GM18907 (cell line): ENCODE measurements around the gene DIP2C.
"Not testable (repeated sequence)": the region's sequence is repeated elsewhere in the genome, so short reads cannot be mapped to it uniquely, and the experiment has no call there.

Source experiments
- ATAC-seq: cut with Tn5 transposase; IDR thresholded peaks from one replicate; pipeline ENCODE4 v1.9.1; 2021; ENCODE audit warnings: mild to moderate bottlenecking, moderate library complexity; ENCODE audit not compliant: unreplicated experiment

The DIP2C gene

DNA sequence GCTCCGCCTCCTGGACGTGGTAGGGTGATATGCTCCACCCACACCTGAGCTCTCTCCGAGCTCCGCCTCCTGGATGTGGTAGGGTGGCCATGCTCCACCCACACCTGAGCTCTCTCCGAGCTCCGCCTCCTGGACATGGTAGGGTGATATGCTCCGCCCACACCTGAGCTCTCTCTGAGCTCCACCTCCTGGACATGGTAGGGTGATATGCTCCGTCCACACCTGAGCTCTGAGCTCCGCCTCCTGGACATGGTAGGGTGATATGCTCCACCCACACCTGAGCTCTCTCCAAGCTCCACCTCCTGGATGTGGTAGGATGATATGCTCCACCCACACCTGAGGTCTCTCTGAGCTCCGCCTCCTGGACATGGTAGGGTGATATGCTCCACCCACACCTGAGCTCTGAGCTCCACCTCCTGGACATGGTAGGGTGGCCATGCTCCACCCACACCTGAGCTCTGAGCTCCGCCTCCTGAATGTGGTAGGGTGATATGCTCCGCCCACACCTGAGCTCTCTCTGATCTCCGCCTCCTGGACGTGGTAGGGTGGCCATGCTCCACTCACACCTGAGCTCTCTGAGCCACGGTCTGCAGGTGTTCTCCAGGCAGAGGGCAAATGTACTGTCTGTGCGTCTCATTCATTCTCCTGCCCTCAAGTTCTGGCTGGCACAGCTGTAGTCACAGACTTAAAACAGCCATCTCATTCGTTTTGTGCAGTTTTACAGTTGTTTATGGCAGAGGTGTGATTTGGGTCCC is 252.4 kb downstream of the DIP2C start:
- no peak for ATAC-seq

DNA sequence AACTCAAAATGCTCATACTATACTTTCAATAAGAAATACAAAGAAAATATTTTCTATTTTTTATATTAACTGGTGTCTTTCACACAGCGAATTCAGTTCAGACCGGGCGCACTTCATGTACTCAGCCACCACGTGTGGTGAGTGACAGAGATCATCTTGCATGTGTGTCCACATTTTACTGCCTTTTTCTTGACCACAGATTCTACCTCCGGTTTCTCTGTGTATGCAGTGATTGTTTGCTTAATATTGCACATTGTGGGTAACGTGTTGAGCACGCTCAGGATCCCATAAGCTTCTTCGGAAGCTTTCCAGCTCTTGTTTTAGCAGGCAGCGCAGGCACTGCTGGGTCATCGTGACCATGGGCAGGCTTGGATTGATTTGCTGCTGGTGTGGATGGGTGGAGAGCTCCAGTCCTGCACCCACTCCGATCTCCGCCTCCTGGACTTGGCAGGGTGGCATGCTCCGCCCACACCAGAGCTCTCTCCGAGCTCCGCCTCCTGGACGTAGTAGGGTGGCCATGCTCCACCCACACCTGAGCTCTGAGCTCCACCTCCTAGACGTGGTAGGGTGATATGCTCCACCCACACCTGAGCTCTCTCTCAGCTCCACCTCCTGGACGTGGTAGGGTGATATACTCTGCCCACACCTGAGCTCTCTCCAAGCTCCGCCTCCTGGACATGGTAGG is 253.3 kb downstream of the DIP2C start:
- ATAC-seq: no peak

DNA sequence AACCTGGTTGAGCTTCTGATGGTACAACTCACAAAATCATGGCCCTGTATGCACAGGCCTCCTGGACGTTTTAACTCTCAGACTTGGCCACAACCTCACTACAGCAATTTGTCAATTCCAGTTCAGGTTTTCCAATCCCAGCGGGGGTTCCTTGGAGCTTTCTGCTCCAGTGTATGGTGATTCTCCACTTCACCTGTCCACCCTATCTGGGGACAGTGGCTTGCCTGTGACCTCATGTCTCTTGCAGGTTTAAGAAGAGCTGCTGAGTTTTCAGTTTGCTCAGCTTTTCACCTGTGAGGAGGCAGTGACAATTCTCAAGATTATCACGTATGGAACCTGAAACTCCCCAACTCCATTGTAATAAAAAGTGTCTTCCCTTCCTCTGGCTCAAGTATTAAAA is 254.1 kb downstream of the DIP2C start:
- no peak for ATAC-seq

DNA sequence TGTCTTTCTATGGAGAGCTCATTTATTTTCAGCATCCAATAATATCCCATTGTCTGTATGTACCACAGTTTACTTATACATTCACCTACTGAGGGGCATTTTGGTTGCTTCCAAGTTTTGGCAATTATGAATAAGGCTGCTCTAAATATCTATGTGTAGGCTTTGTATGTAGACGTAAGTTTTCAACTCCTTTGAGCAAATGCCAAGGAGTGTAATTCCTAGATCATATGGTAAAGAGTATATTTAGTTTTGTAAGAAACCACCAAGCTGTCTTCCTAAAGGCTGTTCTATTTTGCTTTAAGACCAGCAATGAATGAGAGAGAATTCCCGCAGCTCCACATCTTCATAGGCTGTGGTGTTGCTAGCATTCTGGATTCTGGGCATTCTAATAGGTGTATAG is 259.8 kb downstream of the DIP2C start:
- ATAC-seq: no peak

DNA sequence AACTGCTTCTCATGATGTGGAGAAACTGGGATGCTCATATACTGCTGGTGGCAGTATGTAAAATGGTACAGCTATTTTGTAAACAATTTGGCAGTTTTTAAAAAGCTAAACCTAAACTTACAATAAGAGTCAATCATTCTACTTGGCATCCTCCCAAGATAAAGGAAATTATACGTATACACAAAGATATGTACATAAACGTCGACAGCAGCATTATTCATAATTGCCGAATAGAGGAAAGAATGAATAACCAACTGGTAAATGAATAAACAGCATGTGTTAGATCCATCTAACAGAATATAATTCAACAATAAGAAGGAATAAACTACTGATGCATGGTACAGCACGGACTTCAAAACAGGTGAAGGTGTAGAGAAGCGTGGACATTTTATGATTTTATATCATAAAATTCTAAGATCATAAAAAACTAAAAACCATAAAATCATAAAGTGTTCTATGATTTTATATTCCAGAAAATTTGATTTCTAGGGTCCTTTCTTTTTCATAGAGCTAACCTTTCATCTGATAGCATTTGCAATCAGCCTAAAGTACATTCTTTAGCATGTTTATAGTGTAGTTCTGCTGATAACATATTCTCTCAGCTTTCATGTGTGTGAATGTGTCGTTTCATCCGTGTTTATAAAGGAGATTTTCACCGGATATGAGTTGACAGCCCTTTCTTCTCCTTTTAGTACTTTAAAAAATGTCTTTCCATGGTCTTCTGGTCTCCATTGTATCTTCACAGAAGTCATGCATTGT is 261.5 kb downstream of the DIP2C start:
- no peak for ATAC-seq

DNA sequence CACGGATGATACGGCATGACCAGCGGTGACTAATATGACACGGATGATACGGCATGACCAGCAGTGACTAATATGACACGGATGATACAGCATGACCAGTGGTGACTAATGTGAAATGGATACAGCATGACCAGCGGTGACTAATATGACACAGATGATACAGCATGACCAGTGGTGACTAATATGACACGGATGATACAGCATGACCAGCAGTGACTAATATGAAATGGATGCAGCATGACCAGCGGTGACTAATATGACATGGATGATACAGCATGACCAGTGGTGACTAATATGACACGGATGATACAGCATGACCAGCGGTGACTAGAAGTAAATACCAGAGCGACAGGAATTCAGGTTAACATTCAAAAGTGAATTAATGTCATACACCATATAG is 264.1 kb downstream of the DIP2C start:
- not testable (repeated sequence) for ATAC-seq

DNA sequence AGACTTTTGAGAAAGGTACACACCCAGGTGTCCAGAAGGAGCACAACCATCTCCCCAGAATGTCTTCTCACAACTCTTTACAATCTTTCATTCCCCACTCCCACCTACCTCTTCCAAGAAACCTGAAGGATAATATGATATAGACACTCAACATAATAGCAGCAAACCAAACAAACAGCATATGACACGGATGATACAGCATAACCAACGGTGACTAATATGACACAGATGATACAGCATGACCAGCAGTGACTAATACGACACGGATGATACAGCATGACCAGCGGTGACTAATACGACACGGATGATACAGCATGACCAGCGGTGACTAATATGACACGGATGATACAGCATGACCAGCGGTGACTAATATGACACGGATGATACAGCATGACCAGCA is 264.7 kb downstream of the DIP2C start:
- not testable (repeated sequence) for ATAC-seq

DNA sequence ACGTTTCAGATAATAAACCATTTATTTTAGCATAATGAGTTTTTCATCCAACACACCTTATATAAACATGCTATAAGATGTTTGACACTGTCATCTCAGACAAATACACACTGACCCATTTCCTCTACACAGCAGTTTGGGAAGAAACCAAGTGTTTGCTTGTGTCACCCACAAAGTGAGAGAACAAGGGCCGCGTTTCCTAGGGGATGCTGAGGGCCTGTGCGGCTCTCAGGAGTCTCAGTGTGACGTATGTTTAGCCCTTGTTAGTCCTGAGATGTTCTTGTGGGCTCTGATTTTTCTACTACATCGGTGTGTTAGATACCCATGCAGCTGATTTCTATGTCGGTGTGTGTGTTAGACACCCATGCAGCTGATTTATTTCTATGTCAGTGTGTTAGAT is 266.3 kb downstream of the DIP2C start:
- ATAC-seq: no peak

DNA sequence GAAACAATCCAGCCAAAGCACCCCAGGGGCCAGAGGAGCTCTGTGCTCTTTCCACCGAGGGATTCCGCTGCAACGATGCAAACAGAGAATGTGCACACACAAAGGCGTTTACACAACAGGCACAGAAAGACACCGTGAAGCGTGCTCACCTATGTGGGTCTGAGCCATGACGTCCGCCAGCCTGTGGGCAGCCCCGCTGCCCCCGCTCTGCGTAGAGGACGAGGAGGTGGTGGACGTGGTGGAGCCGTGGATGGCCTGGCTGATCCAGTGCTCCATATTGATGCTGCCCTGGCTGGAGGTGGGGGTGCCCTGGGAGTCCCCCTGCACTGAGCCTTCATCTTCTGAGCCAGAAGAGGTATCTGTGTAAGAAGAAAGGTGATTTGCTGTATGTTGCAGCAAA is 266.8 kb downstream of the DIP2C start:
- no peak for ATAC-seq

DNA sequence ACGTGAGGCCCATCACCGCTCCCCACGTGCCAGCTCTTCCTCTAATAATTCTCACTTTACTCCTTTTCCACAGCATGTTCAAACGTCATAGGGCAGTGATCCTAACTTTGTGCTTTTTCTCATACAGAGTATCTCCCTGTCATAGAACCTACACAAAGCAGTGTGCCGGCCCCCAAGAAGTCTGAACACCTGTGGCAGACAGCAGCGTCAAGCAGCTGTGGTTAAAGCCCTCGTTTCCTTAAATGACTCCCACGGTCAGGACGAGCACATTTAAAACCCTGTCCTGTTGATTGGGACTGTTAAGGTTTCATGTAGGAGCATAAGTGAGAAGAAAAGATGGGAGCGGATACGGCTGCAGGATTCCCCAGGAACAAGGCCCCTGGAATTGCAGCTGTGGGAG is 267.2 kb downstream of the DIP2C start:
- ATAC-seq: no peak

DNA sequence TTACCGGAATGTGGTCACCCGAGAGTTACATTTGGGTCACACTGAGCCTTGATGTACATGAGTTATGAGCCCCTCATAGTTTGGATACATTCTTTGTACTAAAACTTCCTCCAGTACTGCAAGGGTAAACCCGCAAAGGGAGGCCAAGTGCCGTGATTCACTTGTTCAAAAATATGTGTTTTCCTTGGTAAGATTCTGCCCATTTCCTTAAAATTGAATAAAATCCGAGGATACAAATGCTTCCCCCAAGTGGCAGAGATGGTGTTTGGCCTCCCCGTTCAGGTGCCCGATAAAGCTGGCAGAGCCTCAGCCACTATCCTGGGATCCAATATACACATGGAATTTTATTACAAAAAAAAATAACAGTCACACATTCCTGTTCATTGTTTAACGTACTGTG is 268.3 kb downstream of the DIP2C start:
- no peak for ATAC-seq

DNA sequence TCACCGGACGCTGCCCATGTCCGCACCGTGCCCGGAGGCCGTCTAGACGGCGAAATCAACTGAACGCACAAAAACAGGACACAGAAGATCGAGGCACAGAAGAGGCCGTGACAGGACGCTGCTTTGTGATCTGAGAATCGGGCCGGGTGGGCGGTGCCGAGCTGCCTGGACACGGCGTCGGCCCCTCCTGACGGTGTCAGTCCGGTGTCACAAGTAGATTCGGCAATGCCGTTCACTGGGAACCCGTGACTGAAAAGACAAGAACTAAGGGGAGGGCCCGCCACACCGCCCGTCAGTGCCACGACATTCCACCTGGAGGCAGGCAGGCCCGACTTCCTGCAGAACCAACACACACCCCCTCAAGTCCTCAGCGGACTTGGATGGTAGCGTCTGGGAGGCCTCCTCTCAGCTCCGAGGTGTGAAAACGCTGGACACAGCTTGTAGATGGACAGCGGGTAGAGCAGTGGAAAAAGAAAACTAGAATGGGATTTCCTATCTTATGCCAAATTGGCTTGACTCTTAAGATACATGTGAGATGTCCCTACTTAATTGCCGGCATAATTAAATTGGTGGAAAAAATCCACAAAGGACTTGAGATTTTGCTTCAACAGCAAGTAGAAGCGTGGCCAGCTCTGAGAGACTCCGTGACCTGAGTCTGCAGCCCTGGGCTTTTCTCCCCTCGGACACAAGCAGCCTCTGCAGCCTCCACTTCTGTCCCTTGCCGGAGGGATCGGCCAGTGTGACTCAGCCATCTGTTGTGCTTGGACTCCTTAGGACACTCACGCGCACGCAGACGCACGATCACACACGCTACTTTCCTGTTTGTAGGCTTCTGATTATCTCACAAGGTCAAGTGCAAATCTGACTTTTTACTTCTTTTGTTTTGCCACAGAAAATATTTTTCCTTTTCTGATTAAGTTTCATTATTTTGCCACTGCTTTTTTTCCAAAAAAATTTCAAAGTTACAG is 269.0 kb downstream of the DIP2C start:
- ATAC-seq: no peak

DNA sequence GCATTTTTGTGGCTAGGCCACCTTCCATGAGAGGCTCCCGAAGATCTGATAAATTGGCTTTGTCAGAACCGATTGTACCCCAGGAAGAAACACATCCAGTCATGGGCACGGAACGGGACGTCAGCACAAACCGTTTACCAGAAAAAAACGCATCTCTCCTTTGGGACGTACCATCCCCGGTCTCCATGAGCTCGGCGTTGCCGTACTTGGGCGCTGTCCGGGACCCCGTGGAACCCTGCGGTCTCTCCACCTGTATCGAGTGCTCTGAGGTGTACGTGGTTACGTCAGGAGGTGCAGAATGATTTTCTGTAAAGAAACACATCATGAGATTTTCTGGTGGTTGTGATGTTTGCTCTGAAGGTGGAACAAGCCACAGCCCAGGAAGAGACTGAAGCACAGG is 270.6 kb downstream of the DIP2C start:
- no peak for ATAC-seq

DNA sequence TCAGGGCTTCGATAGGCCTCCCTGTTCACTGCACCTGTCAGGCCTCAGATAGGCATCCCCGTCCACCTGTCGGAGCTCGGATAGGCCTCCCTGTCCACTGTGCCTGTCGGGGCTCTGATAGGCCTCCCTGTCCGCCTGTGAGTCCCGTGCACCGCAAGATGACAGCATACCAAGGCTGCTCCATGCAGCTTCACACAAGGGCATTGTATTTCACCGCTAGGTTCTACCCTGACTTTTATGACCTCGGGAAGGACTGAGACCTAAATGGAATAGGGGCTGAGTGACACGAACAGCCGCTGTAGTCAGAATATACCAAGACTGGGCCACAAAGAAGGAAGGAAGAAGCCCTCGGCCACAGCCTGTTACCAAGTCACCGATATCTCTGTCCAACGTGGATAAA is 271.2 kb downstream of the DIP2C start:
- ATAC-seq: no peak

DNA sequence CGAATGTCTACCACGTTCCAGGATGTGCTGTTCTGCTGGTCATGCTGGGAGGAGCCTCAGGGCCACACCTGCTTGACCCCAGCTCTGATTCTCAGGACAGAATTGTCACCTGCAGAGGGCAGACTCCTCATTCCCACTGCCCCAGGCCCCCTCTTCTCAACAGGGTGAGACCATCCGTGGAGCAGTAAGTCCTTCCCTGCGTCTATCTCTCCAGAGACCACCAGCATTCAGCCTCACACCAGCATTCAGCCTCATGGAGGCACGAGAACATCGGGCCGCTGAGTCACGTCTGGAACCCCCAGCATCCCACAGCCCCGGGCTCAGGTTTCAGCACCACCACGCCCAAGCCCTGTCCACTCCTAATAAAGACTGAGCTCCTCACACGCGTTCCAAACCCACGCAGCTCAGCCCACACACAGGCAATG is 273.4 kb downstream of the DIP2C start:
- ATAC-seq: no peak

DNA sequence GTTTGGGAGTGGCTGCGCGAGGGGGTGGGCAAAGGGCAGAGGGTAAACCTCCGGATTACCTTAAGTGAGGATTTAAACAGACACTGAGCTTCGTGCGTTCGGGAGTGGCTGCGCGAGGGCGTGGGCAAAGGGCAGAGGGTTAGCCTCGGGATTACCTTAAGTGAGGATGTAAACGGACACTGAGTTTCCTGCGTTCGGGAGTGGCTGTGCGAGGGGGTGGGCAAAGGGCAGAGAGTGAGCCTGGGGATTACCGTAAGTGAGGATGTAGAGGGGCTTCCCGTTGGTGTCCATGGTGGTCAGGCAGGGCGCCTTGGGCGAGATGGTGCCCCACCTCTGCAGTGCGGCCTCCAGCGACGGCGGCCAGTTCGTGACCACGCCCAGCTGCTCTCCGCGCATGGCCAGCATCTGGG is 275.8 kb downstream of the DIP2C start:
- no peak for ATAC-seq

DNA sequence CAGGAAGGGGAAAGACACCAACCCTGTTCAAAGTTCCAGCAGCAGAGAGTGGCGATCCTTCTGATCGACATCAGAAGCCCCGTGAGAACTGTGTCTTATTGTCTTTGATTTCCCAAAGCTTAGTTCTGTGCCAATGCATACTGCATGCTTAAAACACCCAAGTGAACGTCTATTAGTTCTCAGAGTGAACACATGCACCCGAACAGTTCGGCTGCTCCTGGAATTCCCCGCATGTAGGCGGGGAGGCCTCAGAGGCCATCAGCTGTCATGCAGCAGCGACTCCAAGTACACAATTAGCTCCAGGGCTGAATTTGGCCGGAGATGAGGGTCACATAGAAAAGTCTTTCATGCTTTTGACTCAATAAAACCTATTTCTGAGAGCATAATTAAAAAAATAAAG is 277.4 kb downstream of the DIP2C start:
- no peak for ATAC-seq

DNA sequence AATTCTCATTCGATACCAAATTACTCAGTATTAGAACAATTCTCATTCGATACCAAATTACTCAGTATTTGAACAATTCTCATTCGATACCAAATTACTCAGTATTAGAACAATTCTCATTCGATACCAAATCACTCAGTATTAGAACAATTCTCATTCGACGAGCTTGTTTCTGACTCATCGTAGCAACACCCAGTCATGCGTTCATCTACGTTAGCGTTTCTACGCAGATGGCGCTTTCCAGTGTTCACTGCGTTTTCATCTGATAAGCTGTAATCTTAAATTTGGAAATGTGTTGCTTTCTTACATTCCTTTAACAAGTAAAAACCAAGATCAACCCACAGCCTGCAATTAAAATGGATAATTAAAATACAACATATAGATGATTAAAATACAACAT is 277.9 kb downstream of the DIP2C start:
- ATAC-seq: no peak

DNA sequence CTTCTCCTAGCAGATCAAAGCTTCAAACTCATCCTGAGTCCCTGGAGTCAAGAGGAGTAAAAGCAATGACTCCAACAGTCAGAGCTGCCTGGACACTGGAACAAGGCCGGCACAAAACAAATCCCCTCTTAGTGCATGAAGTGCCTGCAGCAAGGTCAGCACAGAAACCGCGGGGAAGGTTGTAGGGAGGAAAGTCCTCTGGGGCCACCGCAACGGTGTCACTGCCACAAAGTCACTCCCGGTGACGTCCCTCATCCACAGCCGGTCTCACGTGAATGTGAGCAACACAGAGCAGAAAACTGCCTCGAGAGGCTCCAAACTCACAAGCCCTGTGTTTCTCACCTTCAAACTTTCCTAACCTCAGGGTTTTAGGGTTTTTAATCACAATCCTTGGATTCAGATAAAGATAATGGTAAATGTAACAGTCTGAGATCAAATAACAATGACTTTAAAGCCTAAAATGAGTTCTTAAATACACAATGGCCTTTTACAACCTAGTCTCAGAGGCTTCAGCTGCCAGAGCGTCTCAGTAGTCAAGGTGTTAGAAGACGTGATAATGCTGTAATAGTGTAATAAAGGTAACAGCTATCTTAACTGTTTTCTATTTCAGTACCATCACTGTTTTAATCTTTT is 279.9 kb downstream of the DIP2C start:
- no peak for ATAC-seq

DNA sequence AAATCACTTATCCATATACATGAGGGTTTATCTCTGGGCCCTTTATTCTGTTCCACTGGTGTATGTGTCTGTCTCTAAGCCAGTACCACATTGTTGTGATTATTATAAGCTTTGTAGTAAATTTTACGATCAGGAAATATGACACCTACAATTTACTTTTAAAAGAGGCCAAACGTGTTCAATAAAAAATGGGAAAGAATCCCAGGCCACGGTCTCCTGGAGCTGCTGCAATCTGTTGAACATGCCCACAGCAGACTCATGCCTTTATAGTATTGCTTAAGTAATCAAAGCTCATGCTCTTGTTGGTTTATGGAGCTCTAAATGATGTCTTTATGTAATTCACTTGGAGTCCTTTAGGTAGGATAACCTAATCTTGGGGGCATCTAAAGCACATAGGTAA is 281.2 kb downstream of the DIP2C start:
- ATAC-seq: no peak
